Measurements from ENCODE around the gene ATP8A1.

Gene ATP8A1

GRCh38 chr4:42646013-42646784, 10.7 kb downstream of the ATP8A1 start:
- no peak for TF ChIP-seq CTCF (IDR thresholded peaks at IDR 0.05; ENCODE audit: low read depth, low read length)
- no peak for DNase-seq (ENCODE audit: extremely low read depth, low read depth)

GRCh38 chr4:42644897-42645296, 12.0 kb downstream of the ATP8A1 start:
- DNase-seq (ENCODE audit: extremely low read depth, low read depth) = no peak
- no peak for TF ChIP-seq CTCF (IDR thresholded peaks at IDR 0.05; ENCODE audit: low read depth, low read length)

GRCh38 chr4:42643685-42644084, 13.2 kb downstream of the ATP8A1 start:
- no peak for DNase-seq (ENCODE audit: extremely low read depth, low read depth)
- no peak for TF ChIP-seq CTCF (IDR thresholded peaks at IDR 0.05; ENCODE audit: low read depth, low read length)

- no peak for DNase-seq (ENCODE audit: extremely low read depth, low read depth)
- TF ChIP-seq CTCF (IDR thresholded peaks at IDR 0.05; ENCODE audit: low read depth, low read length) = no peak
These were observed 13.9 kb downstream of the ATP8A1 start for GRCh38 chr4:42642845-42643615.

GRCh38 chr4:42642101-42642797, 14.7 kb downstream of the ATP8A1 start:
- DNase-seq (ENCODE audit: extremely low read depth, low read depth) = no peak
- TF ChIP-seq CTCF (IDR thresholded peaks at IDR 0.05; ENCODE audit: low read depth, low read length) = no peak

GRCh38 chr4:42641656-42642055, 15.2 kb downstream of the ATP8A1 start:
- DNase-seq (ENCODE audit: extremely low read depth, low read depth) = no peak
- no peak for TF ChIP-seq CTCF (IDR thresholded peaks at IDR 0.05; ENCODE audit: low read depth, low read length)

GRCh38 chr4:42641161-42641560, 15.7 kb downstream of the ATP8A1 start:
- no peak for DNase-seq (ENCODE audit: extremely low read depth, low read depth)
- TF ChIP-seq CTCF (IDR thresholded peaks at IDR 0.05; ENCODE audit: low read depth, low read length) = no peak

All from AG09319 (cell line).